Mammary epithelial cell (primary cell): ENCODE results near the gene KCNAB2.

ENCODE experiments used
- CTCF ChIP-seq, 2 donors: IDR thresholded peaks in 1 of 2; conservative IDR thresholded peaks in 1 of 2; 2 replicates each; pipeline ENCODE4 v1.5.1; 2011 to 2012; ENCODE audit warnings: inconsistent platforms in 2 of 2, low read length in 2 of 2, mild to moderate bottlenecking in 2 of 2, control low read depth in 1 of 2, low read depth in 1 of 2; ENCODE audit not compliant: insufficient read depth in 1 of 2; ENCODE audit errors: extremely low read depth in 1 of 2
- EZH2 ChIP-seq: IDR thresholded peaks from 2 replicates; pipeline ENCODE4 v1.6.1; 2012; ENCODE audit warnings: low read length, inconsistent platforms, borderline replicate concordance

GRCh38 chr1:6106977-6107376 is 61.3 kb downstream of the KCNAB2 start:
- TF ChIP-seq CTCF (conservative IDR thresholded peaks at IDR 0.05 in 1 of 2, IDR thresholded peaks at IDR 0.05 in 1 of 2; ENCODE audit: extremely low read depth in 1 of 2, insufficient read depth in 1 of 2, low read depth in 1 of 2, low read length in 2 of 2) (no peak), EZH2 (no peak)
